Muscle of arm (tissue), 12 donors: ENCODE measurements around the gene RBMS1. TPM values are rescaled to one million over a fixed set of nuclear protein-coding genes. Genes with fewer than 3 reads are reported as not detected.

Experiments used
- DNase-seq: peaks from one replicate; pipeline ENCODE4 v3.0.0-alpha.2; 2013
- polyA plus RNA-seq, 12 donors: library from polyadenylated mRNA; unstranded; fragments of 120-200 nt; gene quantifications; one replicate each; pipeline ENCODE4 v1.2.1, GENCODE V29; 2013; ENCODE audit not compliant: insufficient read length in 12 of 12

The RBMS1 gene
- polyA plus RNA-seq, 12 donors = 54.1 to 280 (median 76.3) TPM

DNA sequence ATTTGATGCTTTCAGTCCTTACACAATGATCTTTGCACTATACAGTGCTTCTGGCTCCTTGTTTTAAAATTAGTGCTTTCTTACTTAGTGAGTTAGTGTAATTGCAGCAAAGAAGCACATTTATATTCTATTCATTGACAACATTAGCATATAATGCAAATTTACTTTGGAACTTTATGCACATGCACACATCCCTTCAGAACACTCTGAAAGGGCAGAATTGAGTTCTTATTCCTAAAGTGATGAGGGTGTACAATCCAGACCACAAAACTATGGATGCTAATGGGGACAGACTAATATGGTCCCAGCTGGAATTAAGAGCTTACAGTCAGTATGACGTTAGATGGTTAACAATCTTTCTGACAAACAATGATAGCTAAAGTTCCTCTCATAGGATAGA lies 127.1 kb downstream of the RBMS1 start:
- no peak for DNase-seq

- DNase-seq = peak; percentile 78
Observed at GRCh38 chr2:160365716-160366367, 127.8 kb downstream of the RBMS1 start.

GRCh38 chr2:160364364-160364763 lies 129.2 kb downstream of the RBMS1 start:
- no peak for DNase-seq

GRCh38 chr2:160363961-160364360 lies 129.6 kb downstream of the RBMS1 start:
- DNase-seq = no peak

- DNase-seq = no peak
Observed at GRCh38 chr2:160363055-160363454, 130.6 kb downstream of the RBMS1 start.

DNA sequence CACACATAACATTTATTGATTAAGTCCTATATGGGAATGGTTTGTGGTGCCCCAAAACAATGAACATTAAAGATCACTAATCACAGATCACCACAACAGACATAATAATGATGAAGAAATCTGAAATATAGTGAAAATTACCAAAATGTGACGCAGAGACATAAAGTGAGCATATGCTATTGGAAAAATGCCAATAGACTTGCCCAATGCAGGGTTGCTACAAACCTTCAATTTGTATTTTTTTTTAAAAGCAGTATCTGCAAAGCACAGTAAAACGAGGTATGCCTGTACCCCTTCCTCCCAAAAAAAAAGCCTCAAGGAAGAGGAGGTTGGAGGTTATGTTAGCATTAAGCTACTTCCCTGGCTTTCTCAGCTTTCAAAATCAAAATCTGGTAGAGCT lies 131.1 kb downstream of the RBMS1 start:
- DNase-seq = no peak

DNA sequence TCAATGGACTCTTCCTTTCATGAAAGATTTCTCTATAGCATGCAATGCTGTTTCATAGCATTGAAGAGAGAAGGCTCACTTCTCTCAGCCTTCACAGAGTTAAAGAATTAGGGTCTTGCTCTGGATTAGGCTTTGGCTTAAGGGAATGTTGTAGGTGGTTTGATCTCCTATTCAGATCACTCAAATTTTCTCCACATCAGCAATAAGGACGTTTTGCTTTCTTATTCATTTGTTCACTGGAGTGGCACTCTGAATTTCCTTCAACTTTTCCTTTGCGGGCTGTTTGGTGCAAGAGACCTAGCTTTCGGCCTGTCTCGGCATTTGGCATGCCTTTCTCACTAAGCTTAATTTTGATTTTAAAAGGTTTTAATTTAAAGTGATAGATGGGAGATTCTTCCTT lies 131.6 kb downstream of the RBMS1 start:
- DNase-seq = no peak

GRCh38 chr2:160360089-160360757 lies 133.4 kb downstream of the RBMS1 start:
- DNase-seq = no peak

DNA sequence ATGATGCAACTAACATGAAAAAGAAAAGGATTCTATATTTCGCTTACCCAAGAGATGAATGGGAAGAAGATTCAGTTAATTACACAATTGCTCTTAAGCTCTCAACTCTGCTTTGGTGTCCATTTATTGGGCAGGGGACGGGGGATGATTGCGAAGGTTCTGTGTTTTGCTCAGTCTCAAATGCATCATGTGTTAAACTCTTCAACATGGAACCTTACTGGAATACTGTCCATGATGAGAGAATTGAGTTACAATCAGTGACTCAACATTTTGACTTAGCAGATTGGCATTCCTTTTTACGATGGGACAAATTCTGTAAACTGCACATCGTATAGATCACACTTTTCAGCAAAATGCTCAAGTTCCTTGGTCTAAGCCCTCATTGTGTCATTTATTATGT lies 135.6 kb downstream of the RBMS1 start:
- no peak for DNase-seq

DNA sequence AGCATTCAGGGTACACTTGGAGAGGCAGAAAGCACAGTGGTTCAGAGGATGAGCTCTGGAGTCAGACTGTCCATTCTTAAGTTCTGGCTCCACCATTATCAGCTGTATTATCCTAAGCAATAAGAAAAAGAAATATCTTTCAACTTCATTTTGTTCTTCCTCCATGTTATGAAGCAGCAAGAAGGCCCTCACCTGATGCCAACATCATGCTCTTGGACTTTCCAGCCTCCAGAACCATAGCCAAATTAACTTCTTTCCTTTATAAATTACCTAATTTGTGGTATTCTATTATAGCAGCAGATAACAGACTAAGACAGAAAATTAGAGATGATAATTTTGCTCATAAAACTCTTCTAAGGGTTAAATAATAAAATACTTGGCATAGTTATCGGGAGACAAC lies 137.1 kb downstream of the RBMS1 start:
- no peak for DNase-seq

GRCh38 chr2:160355080-160355479 lies 138.5 kb downstream of the RBMS1 start:
- DNase-seq = no peak

DNA sequence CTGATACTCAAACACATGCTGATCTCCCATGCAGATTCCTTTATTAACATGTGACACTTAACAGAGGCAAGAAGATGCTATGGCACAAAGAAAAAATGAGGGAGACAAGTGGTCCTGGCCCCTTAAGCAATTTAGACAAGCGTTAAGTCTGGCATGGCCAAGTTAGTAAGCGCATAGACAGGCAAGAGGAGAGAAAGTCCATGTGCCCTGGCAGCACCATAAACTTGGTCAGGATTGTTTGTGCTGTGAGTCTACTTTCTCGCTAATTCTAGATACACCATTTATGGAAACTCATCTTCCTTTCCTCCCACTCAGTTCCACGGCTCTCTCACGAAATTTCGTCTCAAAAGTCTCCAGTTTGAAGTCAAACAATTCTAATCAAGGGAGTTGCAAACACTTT lies 138.9 kb downstream of the RBMS1 start:
- DNase-seq = no peak

DNA sequence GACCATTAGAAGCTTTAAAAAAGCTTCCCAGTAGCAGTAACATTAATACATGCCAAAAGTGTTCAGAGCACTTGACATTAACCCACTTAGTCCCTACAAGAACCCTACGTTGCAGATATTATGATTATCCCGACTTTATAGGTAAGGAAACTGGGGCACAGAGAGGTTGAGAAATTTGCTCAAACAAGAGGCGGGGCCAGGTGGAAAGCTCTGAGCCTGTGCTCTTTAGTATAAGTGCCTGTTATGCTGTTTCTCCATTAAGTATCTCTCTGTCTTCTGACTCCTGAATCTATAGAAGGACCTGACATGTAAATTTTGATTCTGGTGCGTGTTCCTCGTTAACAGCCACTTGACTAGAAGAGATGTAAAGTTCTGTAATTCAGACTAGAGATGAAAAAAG lies 139.8 kb downstream of the RBMS1 start:
- no peak for DNase-seq

DNA sequence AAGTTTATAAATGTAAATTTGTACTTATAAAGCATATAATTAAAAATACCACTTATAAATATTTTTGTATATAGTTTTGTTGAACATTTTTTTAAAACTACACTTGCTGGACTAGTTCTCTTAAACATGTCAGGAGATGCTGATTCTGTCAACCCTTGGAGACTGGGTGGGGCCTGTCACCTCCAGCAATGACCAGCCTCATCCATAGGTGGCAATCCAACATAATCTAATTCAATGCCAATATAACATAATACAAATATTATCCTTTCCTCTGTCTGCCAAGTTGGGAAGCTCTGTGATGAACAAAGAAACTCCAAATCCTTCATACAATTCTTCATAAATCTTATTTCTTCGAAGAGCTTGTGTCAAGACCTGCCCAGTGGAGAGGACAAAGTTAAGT lies 140.4 kb downstream of the RBMS1 start:
- no peak for DNase-seq

DNA sequence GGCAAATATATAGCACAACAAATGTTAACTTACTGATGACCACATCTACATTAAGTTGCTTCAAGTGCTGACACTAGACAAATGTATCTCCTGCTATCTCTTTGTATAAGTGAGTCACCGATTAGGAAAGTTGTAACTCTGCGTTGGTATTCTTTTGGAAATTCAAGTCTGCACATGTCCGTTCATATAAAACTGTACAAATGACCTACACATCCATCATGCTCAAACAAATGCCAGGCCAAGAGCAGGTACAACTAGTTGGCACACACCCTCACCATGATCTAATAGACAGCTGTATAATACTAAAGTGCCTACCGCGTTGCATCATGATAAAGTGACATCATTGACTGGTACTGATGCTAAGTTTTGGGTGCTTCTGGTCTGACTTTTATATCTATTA lies 141.1 kb downstream of the RBMS1 start:
- no peak for DNase-seq

DNA sequence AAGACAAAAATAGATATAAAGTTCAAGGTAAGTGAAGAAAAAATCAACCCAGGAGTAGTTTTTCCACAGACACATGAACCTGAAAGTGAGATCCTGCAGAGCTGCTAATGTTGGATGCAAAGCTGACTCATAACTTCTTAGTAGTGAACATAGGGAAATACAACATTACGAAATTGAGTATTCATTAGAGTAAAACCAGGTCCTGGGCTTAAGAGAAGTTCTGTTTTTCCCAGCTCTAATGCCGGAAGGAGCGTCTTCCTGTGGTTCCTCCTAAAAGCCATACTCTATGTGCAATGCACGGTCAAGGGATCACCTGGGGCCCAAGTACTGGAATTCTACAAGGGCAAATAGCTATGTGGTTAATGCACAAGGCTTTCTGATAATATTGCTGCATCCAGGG lies 141.7 kb downstream of the RBMS1 start:
- no peak for DNase-seq

- DNase-seq = no peak
Observed at GRCh38 chr2:160349306-160349705, 144.3 kb downstream of the RBMS1 start.

DNA sequence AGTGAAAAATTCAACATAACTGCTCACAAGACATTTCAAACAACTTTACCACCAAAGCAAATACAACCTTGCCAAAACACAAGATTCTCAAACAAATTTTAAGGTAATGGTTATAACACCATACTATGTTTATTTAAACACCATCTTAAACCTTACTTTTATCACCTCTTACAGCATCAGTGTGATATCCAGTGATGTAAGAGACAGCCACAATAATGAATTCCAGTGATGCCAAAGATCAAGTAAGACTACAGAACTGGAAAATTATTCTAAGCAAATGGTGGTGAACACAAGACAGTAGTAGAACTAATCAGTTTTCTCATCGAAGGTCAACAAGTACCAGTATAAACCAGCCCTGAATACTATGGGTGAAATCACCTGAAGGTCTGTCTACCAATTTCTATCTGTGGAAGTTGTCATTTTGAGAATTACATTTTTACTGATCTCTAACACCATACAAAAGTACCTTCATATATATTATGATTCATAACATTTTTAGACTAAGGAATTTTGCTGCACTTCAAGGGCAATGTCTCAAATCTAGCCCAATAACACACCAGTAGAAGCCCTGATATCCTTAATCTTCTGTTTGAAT lies 146.2 kb downstream of the RBMS1 start:
- no peak for DNase-seq

- DNase-seq = no peak
Observed at GRCh38 chr2:160345071-160345764, 148.4 kb downstream of the RBMS1 start.

DNA sequence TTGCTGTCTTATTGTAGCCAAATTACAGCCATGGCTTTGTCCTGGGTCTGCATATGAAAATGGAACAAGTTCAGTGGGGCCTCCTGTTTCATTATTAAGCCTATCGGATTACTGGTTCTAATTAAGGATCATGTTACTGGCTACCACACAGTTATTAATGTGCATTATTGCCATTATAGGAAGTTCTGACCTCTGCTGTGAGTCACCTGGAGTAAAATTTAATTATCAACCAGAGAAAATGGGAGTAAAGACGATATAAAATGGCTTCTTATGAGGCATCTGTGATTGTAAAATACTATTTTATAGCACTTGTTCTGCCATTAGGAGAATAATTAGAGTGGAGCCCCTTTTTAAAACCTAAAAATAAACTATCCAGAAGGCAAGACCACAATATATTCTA lies 150.2 kb downstream of the RBMS1 start:
- DNase-seq = no peak

DNA sequence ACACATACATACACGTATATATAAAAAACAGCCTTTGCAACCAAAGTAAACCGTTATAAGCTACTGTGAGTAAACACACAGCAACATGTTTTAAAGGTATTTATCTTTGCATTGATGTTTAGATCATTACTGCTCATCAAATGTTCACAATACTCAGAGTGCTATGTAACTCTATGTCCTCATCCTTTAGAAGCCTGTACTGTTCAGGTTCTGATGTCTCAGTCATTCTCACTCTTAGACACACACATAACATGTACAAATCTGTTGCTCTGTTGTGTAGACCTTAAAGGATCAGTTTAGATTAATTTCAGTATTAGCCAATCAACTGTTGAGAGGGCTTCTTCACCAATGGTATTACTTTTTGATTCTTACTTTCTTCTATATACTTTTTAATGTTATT lies 153.9 kb downstream of the RBMS1 start:
- DNase-seq = no peak

GRCh38 chr2:160338901-160339685 lies 154.5 kb downstream of the RBMS1 start:
- peak; percentile 59 for DNase-seq
